HG02623 (cell line): ENCODE measurements around the gene IL10.

Experiments used
- ATAC-seq: cut with Tn5 transposase; IDR thresholded peaks from one replicate; pipeline ENCODE4 v1.9.1; 2021; ENCODE audit warnings: moderate library complexity; ENCODE audit not compliant: unreplicated experiment

Gene IL10

GRCh38 chr1:206737729-206738201, 34.5 kb downstream of the IL10 start:
- no peak for ATAC-seq

- no peak for ATAC-seq
These were observed 35.2 kb downstream of the IL10 start for GRCh38 chr1:206736878-206737728.

DNA sequence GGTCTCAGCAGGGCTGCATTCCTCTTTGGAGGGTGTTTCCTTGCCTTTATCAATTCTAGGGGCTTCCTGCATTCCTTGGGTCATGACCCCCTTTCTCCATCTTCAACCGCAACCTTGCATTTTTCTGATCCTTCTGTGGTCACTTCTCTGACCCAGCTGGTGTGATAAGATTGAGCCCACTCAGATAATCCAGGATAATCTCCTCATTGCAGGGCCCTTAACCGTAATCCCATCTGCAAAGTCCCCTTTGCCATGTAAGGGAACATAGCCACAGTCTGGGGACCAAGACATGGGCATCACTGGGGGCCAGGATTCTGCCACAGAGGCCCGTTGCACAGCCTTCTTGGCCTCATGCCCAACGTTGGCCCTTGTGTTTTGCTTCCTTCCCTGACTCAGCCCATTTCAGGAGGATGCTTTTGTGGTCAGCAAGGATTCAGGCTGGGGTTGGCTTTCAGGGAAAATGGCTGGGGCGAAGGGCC, 36.7 kb downstream of the IL10 start:
- no peak for ATAC-seq

DNA sequence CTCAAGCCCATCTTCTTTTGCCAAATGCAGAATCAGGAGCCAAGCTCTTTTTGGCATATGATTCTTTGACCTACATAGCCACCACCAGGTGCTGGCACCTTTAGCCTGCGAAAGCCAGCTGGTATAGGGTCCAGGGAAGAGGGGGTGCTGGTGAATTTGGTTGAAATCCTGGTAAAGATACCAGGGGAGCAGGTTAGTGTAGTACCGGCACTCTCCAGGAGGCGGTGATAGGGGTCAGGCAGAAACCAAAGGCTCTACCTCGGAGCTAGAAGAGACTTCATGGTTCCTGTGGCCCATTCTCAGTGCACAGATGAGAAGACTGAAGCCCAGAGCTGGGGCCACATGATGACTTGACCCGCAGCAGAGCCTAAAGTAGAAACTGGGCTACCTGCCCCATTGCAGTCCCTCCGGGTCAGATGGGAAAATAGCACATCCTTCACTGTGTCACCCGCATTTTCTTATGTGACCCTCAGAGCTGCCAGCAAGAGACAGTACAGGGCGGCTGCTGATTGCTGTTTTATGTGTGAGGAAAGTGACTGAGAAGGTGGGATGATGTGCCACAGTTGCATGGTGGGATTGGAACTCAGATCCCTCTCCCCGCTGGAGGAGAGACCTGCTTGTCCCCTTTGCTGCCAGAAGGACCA, 37.7 kb downstream of the IL10 start:
- ATAC-seq = no peak

GRCh38 chr1:206732992-206733391, 39.3 kb downstream of the IL10 start:
- no peak for ATAC-seq

DNA sequence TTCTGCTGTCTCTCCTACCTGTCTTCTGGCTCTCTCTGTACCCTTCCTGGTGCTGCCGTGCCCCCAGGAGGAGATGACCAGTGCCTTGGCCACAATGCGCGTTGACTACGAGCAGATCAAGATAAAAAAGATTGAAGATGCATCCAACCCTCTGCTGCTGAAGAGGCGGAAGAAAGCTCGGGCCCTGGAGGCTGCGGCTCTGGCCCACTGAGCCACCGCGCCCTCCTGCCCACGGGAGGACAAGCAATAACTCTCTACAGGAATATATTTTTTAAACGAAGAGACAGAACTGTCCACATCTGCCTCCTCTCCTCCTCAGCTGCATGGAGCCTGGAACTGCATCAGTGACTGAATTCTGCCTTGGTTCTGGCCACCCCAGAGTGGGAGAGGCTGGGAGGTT, 39.8 kb downstream of the IL10 start:
- ATAC-seq = no peak

DNA sequence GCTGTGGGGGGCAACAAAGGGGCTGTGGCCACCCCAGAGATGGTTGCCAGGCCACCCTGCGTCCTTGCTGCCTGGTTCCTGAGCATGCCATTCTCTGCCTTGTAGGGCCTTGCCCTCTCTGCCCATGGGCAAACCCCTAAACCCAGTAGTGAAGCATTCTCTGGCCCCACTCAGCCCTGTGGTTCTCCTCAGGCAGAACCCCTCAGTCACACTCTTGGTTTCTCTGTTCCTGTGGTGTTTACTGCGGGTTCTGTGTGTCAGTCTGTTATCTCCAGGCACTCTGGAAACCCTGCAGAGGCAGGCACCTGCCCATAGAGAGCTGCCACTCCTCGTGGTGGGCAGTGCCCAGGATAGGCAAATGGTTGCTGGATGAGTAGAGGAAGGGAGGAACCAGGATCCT, 42.8 kb downstream of the IL10 start:
- no peak for ATAC-seq

DNA sequence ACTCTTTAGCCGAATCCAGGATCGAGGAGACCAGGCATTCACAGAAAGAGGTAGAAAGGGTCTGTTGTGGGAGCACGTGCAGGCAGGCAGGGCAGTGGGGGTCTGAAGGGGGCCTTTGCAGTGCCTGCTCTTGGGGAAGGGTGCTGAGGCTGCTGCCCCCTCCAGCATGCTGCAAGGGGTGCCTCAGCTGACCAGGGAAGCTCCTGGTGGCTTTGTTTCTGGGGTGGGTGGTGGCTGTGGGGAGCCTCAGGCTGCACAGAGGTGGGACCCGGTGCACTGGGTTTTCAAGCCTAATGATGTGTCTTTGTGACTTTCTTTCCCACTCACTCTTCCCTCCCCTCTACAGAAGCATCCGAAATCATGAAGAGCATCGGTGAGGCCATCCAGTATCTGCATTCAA, 43.2 kb downstream of the IL10 start:
- no peak for ATAC-seq

DNA sequence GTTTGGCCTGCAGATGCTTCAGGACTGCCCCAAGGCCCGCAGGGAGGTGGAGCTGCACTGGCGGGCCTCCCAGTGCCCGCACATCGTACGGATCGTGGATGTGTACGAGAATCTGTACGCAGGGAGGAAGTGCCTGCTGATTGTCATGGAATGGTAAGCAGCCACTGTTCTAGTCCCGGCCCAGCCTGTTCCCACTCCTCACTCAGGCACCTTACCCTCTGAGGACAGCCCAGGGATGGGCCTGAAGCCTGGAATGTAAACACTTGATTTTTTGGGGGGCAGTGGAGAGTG, 43.7 kb downstream of the IL10 start:
- ATAC-seq = no peak

DNA sequence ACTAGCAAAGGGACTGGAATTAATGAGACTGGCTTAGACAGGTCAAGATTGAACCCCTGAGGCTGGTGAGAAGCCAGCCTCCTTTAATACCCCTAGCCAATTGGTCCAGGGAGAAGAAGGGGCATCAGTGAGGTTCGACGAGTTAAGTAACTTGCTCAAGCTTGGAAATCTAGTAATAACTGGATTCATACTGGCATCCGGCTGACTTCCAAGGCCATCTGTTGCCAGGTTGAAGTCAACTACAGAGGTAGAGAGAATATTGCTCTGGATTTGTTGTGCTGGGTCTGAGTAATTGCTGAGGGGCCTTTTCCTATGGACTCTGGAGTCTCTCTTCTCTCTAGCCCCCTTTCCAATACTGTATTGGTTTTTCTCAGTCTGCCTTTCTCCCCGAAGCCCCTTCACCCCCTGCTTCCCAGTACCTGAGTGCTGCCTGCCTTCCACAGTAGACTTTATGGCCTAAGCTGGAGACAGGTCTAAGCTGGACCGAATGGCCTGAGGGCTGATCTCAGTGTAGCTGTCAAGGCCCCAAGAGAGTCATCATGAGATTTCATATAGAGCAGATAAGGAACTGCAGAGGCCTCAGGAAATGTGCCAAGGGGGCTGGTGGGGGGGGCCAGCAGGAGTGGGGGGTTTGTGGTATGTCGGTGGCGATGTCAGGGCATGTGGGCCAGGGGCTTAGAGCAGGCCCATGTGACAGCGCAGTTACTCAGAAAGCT, 44.2 kb downstream of the IL10 start:
- ATAC-seq = no peak

DNA sequence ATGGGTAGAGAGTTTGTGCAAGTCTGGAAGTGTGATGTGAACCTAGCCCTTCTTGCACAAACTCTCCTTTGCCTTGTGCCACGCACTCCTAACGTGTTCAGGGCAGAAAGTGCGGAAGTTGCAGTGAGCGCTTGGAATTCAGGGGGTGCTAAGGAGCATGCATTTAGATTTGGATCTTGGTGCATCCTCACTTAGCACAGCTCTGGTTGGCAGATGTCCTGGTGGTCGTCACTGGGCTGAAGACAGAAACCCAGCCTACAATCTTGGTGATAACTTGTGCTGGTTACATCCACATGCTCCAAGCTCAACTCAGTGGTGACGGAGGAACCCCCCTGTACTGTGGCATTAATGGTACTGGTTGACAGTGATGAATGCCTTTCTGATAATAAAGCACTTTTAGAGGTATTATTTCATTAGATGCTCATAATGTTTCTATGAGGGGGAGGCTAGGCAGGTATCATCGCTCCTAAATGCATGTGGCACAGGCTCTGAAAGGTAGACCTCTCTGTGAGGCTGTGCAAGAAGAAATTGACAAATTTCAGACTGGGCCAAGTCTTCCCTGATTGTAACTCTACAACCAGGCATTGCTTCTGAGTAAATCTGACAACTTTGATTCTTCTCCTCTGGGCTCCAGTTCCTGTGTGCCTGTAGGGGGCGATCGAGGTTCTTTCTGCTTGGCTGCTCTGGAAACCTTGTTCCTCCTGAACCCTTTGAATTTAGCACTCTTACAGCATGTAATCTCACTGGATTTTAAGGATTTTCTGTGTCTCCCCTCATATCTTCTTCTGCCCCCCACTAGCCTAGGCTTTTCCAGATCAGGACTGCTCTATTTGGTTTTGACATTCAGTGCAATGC, 47.0 kb downstream of the IL10 start:
- no peak for ATAC-seq

- ATAC-seq = no peak
These were observed 48.4 kb downstream of the IL10 start for GRCh38 chr1:206723805-206724472.

GRCh38 chr1:206723462-206723804, 48.9 kb downstream of the IL10 start:
- ATAC-seq = no peak

DNA sequence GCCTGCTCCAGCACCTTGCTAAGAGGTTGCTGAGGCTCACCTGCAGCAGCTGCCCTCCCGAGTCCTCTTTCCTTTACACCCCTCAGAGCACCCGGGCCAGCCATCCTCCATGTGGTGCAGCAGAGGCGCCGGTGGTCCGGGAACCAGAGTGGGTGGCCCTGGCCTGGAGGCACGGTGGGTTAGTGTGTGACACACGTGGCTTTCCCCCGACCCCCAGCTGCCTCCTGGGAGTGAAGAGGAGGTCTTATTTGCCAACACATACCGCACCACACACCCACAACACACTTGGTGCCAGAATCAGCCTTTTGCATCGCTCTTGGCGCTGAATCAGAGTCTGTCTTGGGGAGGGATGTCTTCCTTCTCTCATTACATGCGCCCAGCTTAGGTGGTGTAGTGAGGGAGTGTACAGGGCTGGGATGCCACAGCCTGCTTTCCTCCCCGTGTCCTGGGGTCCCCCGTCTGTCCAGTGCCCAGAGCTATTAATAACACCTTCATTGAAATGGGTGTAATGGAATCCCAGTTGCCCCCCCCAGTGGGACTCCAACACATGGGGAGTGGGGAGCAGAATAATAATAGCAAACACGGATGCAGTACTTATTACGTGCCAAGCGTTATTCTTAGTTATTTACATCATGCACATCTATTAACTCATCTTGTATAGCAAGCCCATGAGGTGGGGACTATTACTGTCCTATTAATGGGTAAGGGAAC, 49.4 kb downstream of the IL10 start:
- ATAC-seq = no peak

DNA sequence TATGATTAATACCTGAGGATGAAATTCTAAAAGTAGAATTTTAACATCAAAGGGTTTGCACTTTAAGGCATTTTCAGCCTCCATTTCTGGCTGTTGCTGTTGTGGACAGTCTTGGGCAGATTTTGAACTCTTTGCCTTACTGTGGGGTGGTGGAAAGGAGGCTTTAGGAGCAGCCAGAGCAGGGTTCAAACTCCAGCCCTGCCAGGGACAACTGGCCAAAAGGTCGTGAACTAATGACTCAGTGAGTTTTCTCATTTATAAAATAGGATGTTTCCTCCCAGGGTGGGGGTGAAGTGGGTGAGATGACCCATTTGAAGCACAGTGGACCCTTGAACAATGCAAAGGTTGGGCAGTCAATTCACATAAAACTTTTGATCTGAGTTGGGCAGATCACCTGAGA, 50.8 kb downstream of the IL10 start:
- no peak for ATAC-seq

- ATAC-seq = no peak
These were observed 53.0 kb downstream of the IL10 start for GRCh38 chr1:206719169-206719839.

DNA sequence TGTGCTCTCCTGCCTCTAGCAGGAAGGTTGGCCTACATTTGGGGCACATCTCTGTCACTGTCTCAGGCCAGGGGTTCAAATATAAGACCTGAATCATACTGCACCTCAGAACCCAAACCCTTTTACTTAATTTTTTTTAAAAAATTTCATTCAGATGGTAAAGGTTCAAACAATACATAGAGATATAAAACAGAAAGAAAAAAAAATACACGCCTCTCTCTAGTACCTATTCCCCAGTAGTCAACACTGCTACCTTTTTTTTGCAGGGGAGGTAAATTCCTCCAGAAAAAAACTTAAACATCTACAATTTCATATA, 54.7 kb downstream of the IL10 start:
- no peak for ATAC-seq
